DOHH2 (cell line): ENCODE results near the gene AK9.

Experiments
- EZH2phosphoT487 ChIP-seq: fragments of 200-600 bp; sonication (generic); IDR thresholded peaks from 2 replicates; pipeline ENCODE4 v1.6.1; 2017; ENCODE audit warnings: borderline replicate concordance, mild to moderate bottlenecking, antibody characterized with exemption, low read length, moderate library complexity, mixed read lengths
- TF ChIP-seq, protein P1 (sequence below): fragments of 200-600 bp; sonication (generic); IDR thresholded peaks from one replicate; pipeline ENCODE4 v1.5.1; 2014; ENCODE audit warnings: antibody characterized with exemption, mild to moderate bottlenecking, low read depth, low read length; ENCODE audit not compliant: poor library complexity, severe bottlenecking

DNA sequence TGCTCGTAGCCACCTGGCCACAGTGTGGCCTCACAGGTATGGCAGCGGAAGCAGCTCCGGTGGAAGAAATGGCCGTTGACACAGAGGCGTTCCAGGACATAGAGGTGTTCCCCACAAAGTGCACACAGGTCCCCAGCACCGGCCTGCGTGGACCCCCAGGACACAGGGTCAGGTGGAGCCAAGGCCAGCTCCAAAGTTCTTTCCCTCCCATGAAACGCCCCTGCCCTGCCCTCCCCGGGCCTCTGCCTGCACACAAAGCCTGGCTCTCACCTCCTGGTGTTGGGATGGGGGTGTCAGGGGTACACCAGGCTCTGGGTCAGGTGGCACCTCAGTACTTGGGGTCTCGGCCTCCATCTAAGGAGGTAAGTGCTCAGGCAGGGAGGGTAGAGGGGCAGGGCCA, 243.9 kb downstream of the AK9 start:
- TF ChIP-seq, protein P1, sequence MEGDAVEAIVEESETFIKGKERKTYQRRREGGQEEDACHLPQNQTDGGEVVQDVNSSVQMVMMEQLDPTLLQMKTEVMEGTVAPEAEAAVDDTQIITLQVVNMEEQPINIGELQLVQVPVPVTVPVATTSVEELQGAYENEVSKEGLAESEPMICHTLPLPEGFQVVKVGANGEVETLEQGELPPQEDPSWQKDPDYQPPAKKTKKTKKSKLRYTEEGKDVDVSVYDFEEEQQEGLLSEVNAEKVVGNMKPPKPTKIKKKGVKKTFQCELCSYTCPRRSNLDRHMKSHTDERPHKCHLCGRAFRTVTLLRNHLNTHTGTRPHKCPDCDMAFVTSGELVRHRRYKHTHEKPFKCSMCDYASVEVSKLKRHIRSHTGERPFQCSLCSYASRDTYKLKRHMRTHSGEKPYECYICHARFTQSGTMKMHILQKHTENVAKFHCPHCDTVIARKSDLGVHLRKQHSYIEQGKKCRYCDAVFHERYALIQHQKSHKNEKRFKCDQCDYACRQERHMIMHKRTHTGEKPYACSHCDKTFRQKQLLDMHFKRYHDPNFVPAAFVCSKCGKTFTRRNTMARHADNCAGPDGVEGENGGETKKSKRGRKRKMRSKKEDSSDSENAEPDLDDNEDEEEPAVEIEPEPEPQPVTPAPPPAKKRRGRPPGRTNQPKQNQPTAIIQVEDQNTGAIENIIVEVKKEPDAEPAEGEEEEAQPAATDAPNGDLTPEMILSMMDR, result no peak
- TF ChIP-seq EZH2phosphoT487, result no peak
